ENCODE measurements around the gene PRR15L.
A peak's percentile ranks its signal among the peaks of the same experiment; 100 is the strongest.

Gene PRR15L

GRCh38 chr17:47987240-47987835, 29.7 kb upstream of the PRR15L start:
- no peak for DNase-seq

GRCh38 chr17:47986520-47986919, 28.8 kb upstream of the PRR15L start:
- DNase-seq, result no peak

GRCh38 chr17:47983492-47984223, 26.0 kb upstream of the PRR15L start:
- no peak for DNase-seq

DNA sequence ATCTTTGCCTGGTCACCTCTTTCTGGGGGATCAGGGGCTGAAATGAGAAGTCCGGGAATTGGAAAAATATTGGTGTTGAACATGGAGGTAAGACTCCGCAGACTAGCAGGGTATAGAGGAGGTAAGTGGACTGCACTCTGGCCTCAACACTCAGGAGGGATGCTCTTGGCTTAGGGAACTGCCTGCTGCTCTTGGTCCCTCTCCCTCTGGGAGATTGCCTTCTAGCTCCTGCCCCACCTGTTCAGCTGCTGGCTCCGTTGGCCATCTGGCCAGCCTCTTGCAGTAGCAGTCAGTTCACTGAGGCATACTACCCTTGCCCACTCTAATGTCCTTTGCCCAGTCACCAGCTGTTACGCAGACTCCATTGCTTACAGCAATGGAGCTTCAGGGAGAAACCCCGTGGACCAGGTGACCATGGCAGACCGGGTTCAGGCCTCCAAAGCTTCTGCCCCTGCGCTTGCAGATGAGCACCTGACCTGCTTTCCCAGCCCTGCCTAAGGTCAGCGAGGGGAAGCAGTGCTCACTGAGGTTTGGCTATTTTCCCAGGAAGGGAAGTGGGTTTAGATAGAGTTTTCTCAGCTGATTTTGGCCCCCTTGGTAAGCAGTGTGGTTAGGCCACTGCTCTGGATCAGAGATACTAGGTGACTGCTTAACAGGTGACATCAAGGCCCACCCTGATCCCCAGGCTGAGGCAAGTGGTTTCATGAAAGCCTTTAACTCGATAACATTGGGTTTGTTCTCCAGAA, 25.1 kb upstream of the PRR15L start:
- DNase-seq, result no peak

DNA sequence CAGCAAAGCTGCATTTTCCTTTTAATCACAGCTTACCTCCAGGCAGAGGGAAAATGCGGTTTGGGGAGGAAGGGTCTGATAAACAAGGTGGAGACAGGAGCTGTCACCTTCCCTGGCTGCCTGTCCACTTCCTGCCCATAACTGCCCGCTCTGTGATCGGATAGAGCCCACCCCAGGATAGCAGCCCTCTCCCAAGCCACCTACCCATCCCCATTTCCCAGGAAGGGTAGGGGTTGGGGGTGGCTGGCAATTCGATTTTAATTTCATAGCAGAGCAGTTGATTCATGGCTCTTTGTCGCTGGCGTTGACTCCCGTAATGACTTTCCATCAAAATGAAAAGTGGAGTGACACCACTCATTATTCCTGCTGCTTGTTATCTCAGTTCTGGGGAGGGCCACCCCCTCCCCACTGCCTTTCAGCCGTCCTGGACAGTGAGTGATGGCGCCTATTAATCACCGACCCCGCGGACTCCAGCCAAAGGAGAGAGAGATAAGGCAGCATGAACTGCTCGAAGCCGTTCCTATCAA, 24.5 kb upstream of the PRR15L start:
- DNase-seq, result no peak

GRCh38 chr17:47981462-47981861, 23.8 kb upstream of the PRR15L start:
- no peak for DNase-seq

DNA sequence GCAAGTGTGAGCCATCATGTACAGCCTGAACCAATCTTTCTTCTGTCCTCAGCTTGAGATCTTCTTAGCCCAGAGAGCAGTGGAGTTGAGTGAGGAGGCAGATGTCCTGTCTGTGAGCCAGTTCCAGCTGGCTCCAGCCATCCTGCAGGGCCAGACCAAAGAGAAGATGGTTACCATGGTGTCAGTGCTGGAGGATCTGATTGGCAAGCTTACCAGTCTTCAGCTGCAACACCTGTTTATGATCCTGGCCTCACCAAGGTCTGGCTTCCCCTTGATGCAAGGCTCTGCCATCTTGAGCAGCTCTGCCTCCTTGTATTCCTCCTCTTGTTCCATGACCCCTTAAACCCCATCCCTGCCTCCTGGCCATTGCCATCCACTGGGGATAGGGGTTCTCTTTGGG, 22.9 kb upstream of the PRR15L start:
- no peak for DNase-seq

DNA sequence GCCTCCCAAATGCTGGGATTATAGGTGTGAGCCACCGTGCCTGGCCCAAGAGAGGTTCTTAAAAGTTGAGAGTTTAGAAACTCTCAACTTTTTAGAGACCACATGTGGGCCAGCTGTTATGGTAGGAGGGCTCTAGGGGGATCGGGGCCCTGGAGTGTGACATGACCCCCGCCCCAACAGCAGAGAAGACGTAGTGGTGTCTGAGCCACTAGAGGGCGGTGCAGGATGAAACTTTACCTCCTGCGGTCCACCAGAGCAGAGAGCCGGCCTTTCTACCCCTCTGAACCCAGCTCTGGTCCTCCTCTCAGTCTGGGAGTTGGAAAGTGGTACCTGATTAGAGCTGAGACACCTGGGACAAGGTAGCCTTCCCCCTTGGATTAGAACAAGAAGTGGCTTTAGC, 20.6 kb upstream of the PRR15L start:
- peak; percentile 10 for DNase-seq

DNA sequence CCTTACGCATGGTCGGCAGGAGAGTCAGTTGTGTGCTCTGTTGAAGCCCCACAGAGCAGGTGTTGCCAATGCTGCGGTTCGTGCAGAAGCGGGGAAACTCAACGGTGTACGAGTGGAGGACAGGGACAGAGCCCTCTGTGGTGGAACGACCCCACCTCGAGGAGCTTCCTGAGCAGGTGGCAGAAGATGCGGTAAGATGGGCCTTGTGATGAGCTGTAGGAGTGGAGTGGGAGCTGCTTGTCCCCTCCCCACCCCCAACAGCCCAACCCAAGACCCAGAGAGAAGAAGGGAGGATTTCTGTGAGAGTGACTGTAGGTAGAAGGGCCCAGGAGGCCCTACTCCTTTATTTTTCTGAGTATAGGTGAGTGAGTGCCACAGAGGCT, 18.1 kb upstream of the PRR15L start:
- DNase-seq, result no peak

DNA sequence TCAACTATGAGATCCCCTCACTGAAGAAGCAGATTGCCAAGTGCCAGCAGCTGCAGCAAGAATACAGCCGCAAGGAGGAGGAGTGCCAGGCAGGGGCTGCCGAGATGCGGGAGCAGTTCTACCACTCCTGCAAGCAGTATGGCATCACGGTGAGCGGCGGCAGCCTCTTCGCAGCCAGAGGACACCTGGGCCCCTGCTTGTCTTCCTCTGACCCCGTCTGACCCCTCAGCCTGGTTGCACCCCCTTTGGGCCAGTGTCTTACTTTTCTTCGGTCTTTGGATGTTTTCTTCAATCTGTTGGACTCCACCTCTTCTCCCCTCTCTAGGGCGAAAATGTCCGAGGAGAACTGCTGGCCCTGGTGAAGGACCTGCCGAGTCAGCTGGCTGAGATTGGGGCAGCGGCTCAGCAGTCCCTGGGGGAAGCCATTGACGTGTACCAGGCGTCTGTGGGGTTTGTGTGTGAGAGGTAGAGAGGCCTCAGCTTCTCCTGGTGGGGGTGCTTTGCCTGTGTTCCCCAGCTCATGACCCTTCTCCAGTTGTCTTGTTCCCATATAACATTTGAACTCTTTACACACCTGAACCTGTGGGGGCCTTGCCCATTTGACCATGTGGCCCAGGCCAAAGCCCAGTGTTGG, 17.6 kb upstream of the PRR15L start:
- no peak for DNase-seq

DNA sequence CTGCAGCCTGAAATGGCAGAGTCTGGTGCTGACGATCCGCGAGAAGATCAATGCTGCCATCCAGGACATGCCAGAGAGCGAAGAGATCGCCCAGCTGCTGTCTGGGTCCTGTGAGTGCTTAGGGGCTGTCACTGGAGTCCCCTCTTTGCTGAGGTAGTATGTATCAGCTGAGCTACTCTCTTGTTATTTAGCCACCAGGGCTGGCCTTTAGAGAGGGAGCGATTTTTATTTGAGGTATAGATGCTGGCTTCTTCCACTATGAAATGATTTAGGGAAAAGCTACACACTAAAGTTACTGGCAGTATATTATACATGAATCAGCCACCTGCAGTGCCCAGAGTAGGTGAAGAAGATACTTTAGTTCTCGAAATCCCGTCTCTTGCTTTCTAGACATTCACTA, 15.9 kb upstream of the PRR15L start:
- DNase-seq, result no peak

- peak; percentile 97 for DNase-seq
Observed at GRCh38 chr17:47970725-47971499, 13.2 kb upstream of the PRR15L start, which contains the start of gene CDK5RAP3. Gene CDK5RAP3, plus strand, starts transcription at chr17:47971113. Its CDS starts 34 bp downstream, at chr17:47971147.

- DNase-seq, result no peak
Observed at GRCh38 chr17:47969930-47970724, 12.4 kb upstream of the PRR15L start.

DNA sequence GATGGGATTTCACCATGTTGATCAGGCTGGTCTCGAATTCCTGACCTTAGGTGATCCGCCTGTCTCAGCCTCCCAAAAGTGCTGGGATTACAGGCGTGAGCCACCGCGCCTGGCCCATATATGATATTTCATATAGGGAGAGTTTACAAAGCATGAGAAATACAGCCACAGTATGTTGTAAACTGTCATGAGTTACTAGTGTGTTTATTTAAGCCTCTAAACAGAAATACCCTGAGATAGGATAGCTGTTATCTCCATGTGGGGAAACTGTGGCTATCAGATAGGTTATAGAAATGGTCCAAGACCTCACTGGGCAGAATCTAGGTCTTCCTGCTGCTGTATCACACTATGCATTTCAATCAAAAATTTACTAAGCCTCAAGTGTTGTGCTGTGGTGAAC, 11.2 kb upstream of the PRR15L start:
- DNase-seq, result no peak

DNA sequence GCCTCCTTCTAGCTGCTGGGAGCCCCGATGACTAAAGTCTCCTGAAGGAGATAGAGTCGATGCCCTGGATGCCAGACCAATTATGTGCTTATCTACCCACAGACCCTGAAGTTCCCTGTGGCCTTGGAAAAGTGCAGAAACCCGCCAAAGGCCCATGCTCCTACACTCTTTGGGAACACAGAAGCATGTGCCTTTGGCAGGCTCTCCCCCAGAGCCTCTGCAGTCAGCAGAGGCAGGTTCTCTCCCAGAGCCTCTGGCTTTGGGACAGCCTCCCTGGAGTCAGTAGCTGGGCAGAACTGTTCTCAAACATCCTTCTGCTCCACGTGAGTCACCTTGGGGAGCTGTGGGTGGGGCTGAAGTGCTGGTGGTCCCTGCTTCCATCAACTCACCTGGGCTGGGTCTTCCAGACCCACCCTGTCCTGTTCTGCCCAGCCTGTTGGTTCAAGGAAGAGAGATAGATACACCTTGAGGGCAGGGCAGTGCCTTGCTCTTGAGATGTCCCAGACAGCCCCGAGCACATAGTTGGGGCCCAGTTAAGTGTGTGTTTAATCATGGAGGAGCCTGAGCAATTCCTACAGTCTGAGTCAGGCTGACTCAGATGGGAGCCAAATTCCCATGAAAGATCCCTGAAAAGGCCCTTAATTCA, 10.0 kb upstream of the PRR15L start:
- DNase-seq, result no peak

DNA sequence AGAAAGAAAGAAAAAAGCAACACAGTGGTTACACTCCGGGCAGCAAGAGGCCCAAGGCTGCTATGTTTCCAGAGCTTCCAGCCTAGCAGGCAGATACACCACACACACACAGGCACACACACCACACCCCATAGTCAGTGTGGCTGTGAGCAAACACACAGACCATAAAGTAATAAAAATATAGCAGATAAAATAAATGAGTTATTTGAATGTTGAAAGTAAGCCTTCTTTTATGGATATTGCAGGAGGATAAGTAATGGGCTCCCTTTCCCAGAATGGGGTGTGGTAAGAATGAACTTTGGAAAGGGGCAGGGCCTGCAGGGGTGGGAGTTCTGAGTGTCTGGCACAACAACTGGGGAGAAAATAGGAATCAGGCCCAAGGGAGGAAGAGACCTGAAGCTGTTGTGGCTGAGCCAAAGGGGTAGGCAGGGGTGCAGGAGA, 8.4 kb upstream of the PRR15L start:
- DNase-seq, result no peak

- DNase-seq, result no peak
Observed at GRCh38 chr17:47964856-47965255, 7.2 kb upstream of the PRR15L start.

- no peak for DNase-seq
Observed at GRCh38 chr17:47962901-47963300, 5.2 kb upstream of the PRR15L start.

DNA sequence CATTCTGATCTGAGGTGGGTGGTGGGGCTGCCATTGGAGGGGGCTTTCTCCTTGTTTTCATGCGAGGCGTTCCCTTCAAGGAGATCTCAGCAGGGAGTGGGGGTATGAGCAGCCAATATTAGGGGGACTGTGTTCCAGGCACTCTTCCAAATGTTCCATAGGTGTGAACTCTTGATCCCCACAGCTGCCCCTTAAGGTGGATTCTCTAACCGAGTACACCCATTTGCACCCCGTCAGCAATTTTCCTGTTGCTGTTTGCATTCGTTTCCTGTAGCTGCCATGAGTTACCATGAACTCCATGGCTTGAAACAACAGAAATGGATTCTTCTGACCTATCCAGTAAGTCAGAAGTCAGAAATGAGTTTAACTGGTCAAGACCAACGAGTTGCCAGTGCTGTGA, 3.7 kb upstream of the PRR15L start:
- no peak for DNase-seq

- no peak for DNase-seq
Observed at GRCh38 chr17:47959825-47960655, 2.4 kb upstream of the PRR15L start.

All from effector CD8-positive, alpha-beta T cell (primary cell).